Stimulated activated CD4-positive, alpha-beta T cell treated with anti-CD3 and anti-CD28 coated beads, TNF-alpha, amount 100 ng/mL, for 24 hours (primary cell): Measurements from ENCODE around the gene NAB2.
"Not testable (repeated sequence)": the region's sequence is repeated elsewhere in the genome, so short reads cannot be mapped to it uniquely, and the experiment has no call there.

Experiments
- DNase-seq, 3 experiments: peaks; one replicate each; pipeline ENCODE4 v3.0.0-alpha.2; 2020; ENCODE audit warnings: low read depth in 3 of 3

The NAB2 gene

DNA sequence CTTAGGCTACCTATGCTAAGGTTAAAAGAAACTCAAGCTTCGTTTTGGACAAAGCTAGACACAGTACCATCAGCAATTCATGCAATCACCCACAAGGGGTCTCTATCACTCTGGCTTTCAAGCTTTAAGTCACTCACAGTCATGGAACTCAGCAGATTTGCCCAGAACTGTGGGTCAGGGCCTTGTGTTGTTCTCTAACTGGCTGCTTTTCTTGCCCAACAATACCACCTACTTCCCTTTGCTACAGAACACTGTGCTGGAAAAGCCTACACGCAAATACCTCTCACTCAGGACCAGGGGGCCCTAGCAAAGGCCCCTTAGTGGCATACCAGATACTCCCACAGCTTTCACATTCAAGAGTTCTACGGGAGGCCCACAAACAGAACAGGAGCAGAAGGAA, 19.4 kb upstream of the NAB2 start:
- peak in 1 of 3 experiments; percentile 46 for DNase-seq

GRCh38 chr12:57072661-57073060, 16.3 kb upstream of the NAB2 start:
- DNase-seq: no peak

- not testable (repeated sequence) for DNase-seq
Measured at GRCh38 chr12:57073566-57074450, 15.1 kb upstream of the NAB2 start.

DNA sequence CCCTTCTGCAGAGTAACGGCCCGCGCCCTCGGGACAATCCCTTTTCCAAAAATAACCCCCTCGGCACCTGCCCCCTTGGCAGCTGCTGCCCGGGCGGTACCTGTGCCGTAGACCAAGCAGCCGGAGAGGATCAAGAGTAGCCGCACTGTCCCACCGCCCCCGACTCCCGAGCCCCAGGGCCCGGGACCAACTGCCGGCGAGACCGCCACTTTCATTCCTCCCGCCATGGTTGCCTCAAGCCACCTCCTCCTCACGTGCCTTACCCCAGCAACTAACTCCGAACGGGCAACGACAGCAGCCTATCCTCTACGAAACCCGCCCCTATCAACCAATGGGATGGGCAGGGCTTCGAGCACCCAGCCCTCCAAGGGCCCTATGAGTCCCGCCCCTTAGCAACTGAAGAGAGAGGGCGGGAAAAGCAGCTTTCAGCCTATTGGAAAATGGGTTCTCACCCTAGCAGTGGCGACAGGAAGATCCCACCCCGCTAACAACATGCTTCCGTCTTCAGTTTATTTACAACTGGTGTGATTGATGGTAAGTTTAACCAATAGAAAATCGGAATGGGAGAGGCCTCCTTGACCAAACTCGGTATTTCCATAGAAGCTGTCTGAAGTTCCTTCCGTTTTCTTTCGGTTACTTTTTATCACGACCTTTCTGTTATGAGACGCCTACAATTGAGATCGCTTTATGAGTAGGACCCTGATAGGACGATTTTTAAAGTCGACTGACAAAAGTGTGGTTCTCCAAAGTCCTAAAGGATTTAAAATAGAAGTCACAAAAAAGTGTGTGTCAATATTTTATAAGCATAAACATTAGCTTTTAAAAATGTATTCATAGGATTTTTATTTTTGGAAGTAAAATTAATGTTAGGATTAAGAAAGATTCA, 10.2 kb upstream of the NAB2 start, which contains the start of gene NEMP1:
TSS of gene NEMP1 (minus strand) at position 273 of the 886 bp plus-strand sequence. CDS start at position 227, 46 bp downstream.
- DNase-seq: peak; percentile 84 to 92 (median 92)

- DNase-seq: no peak
Measured at GRCh38 chr12:57079821-57080220, 9.1 kb upstream of the NAB2 start.

GRCh38 chr12:57080855-57081254, 8.1 kb upstream of the NAB2 start:
- no peak for DNase-seq

- no peak for DNase-seq
Measured at GRCh38 chr12:57085999-57086492, 2.9 kb upstream of the NAB2 start.

GRCh38 chr12:57086493-57087009, 2.4 kb upstream of the NAB2 start:
- peak in 1 of 3 experiments; percentile 61 for DNase-seq

- DNase-seq: peak; percentile 83 to 96 (median 92)
Measured at GRCh38 chr12:57087010-57087690, 1.8 kb upstream of the NAB2 start.

GRCh38 chr12:57087691-57088353, 1.1 kb upstream of the NAB2 start:
- DNase-seq: peak; percentile 67 to 91 (median 69)

DNA sequence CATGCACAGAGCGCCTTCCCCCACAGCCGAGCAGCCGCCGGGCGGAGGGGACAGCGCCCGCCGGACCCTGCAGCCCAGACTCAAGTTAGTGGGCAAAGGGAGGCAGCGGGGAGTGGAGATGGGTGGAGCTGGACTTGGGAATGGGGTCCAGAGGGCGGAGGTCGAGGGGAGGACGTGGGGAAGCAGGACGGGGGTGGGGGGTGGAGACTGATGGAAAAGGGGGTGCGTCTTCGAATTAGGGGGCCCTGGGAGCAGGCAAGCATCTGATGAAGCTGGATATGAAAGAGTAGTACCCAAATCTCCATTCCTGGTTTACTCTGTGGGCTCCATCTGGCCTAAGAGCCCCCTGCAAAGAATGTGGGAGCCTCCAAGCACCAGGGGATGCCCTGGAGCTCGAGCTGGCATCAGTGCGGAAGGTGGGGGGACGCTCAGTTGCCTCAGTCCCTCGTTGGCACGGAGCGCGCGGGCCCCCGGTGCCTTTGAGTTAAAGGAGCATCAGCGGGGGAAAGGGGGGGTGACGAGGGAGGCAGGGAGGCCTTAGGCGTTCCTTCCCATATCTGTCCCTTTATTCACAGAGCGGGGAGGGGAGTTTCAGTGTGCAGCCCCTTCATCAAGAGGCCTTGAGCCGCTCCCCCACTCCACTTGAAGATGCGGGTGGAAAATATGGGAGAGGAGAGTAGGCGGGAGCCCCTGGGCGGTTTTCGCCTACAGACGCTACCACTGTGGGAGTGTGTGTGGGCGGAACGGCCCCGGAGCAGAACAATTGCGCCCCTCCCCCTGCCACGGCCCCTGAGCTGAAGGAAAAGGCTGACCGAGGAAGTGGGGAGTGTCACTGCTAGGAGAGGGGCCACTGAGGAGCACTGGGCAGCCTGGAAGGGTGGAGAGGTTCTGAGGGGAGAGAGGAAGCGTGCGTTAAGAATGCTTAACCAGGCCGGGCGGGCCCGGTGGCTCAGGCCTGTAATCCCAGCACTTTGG, 644 bp downstream of the NAB2 start:
- no peak for DNase-seq

- no peak for DNase-seq
Measured at GRCh38 chr12:57090490-57090889, 1.6 kb downstream of the NAB2 start.

GRCh38 chr12:57090924-57091637, 2.2 kb downstream of the NAB2 start:
- no peak for DNase-seq

GRCh38 chr12:57091638-57092528, 3.0 kb downstream of the NAB2 start:
- no peak for DNase-seq

DNA sequence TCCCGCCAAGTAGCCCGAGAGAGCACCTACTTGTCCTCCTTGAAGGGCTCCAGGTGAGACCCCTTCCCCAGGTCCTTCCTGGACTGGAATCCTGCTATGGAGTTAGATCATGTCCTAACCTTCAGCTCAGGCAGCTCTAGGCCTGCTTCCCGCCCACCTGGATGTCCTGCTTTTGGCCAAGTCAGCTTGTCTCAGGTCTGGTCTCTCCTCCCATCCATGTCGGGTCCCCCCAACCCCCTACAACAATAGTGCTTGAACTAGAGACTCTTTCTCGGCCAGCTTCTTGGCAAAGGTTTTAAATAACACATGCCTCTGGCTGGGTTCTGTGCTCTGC, 3.6 kb downstream of the NAB2 start:
- DNase-seq: no peak

DNA sequence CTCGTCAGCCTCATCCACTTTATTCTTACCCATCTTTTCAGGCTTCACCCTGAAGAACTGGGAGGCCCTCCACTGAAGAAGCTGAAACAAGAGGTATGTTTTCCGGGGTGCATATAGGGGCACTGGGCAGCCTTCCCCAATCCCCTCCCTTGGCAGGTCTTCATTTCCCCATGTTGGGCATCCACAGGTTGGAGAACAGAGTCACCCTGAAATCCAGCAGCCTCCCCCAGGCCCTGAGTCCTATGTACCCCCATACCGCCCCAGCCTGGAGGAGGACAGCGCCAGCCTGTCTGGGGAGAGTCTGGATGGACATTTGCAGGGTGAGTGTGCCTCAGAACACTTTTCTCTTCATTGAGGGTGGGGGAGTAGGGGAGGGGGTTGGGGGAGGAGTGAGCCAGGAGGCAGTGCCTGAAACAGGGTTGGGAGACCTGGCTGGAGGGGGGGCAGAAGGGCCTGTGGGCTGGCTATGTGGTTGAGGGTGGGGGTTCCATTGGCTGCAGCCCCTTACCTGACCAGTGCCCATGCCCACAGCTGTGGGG, 4.0 kb downstream of the NAB2 start:
- DNase-seq: no peak

GRCh38 chr12:57093415-57094207, 4.7 kb downstream of the NAB2 start:
- peak in 2 of 3 experiments; percentile 58 to 83 for DNase-seq
